H1 (cell line): Measurements from ENCODE around the gene SLC35F3. TPM values are rescaled to one million over a fixed set of nuclear protein-coding genes. Genes with fewer than 3 reads are reported as not detected.

Source experiments
- CTCF ChIA-PET: fragments of 300-600 bp; sonication (Branson Sonifier 250); formaldehyde crosslinking; loops from one replicate; lab custom pipeline; 2021; ENCODE audit not compliant: partially characterized antibody; lab: Charles Lee
- POLR2A ChIA-PET: fragments of 300-600 bp; sonication (Branson Sonifier 250); formaldehyde crosslinking; loops from one replicate; lab custom pipeline; 2021; ENCODE audit warnings: inconsistent platforms; ENCODE audit not compliant: partially characterized antibody; lab: Charles Lee
- DNase-seq, 2 experiments: peaks; one replicate each; pipeline versions ENCODE4 v3.0.0 to v3.0.0-alpha.2; 2010 to 2022; ENCODE audit warnings: low spot score in 2 of 2, low read depth in 1 of 2, mixed read lengths in 1 of 2
- FAIRE-seq: peaks from 2 replicates; lab custom pipeline; 2011; peaks lifted over from hg19 to GRCh38; lab: Jason Lieb, UNC
- H2AFZ ChIP-seq: 2 replicates; pipeline ENCODE4 v1.8.1; 2012; ENCODE audit warnings: low read length, inconsistent platforms
- H2AK5ac ChIP-seq: 2 replicates; pipeline ENCODE4 v1.6.1; 2013; ENCODE audit warnings: low read depth, low read length
- H2BK120ac ChIP-seq: replicated peaks from 2 replicates; pipeline ENCODE3; 2013; ENCODE audit warnings: low read depth, low read length, inconsistent platforms
- H2BK12ac ChIP-seq: 2 replicates; pipeline ENCODE4 v1.6.1; 2013; ENCODE audit warnings: low read depth, low read length
- H2BK15ac ChIP-seq: 2 replicates; pipeline ENCODE4 v1.6.1; 2013; ENCODE audit warnings: low read length
- H2BK20ac ChIP-seq: 2 replicates; pipeline ENCODE4 v1.6.1; 2013; ENCODE audit warnings: low read length
- H2BK5ac ChIP-seq: 2 replicates; pipeline ENCODE4 v1.6.1; 2013; ENCODE audit warnings: low read depth, low read length
- H3K14ac ChIP-seq: 2 replicates; pipeline ENCODE4 v1.6.1; 2013; ENCODE audit warnings: inconsistent platforms; ENCODE audit not compliant: insufficient read length
- H3K18ac ChIP-seq: 2 replicates; pipeline ENCODE4 v1.6.1; 2013; ENCODE audit warnings: low read length; ENCODE audit errors: extremely low read depth
- H3K23ac ChIP-seq: 2 replicates; pipeline ENCODE4 v1.6.1; 2013; ENCODE audit warnings: inconsistent platforms; ENCODE audit not compliant: insufficient read length
- H3K23me2 ChIP-seq: 2 replicates; pipeline ENCODE4 v1.6.1; 2013; ENCODE audit warnings: low read depth, low read length
- H3K27ac ChIP-seq: 2 replicates; pipeline ENCODE4 v1.6.1; 2011; ENCODE audit warnings: low read depth, low read length, inconsistent platforms
- H3K27me3 ChIP-seq, 4 experiments: replicated peaks in 1 of 4; 1 replicate in 1 of 4; 2 replicates in 3 of 4; pipeline versions ENCODE4 v1.6.1 to v1.8.1; 2011 to 2013; ENCODE audit warnings: low read length in 3 of 4, mild to moderate bottlenecking in 3 of 4, inconsistent platforms in 2 of 4, mixed read lengths in 2 of 4, moderate library complexity in 1 of 4; ENCODE audit not compliant: control insufficient read depth in 3 of 4, insufficient read depth in 3 of 4; ENCODE audit errors: extremely low read depth in 1 of 4
- H3K36me3 ChIP-seq, 4 experiments: 2 replicates each; pipeline versions ENCODE4 v1.6.1 to v1.8.1; 2011 to 2013; ENCODE audit warnings: mild to moderate bottlenecking in 4 of 4, low read length in 3 of 4, moderate library complexity in 2 of 4, control low read depth in 1 of 4, inconsistent platforms in 1 of 4; ENCODE audit not compliant: insufficient read depth in 4 of 4, control insufficient read depth in 2 of 4
- H3K4ac ChIP-seq: replicated peaks from 2 replicates; pipeline ENCODE3; 2013; ENCODE audit warnings: low read length, low read depth, mixed read lengths, inconsistent platforms; ENCODE audit not compliant: insufficient read length
- H3K4me1 ChIP-seq, 4 experiments: replicated peaks in 1 of 4; 1 replicate in 1 of 4; 2 replicates in 3 of 4; pipeline versions ENCODE4 v1.6.1 to v1.8.1; 2011 to 2013; ENCODE audit warnings: low read length in 3 of 4, inconsistent platforms in 2 of 4, mixed read lengths in 1 of 4; ENCODE audit not compliant: insufficient read depth in 4 of 4, control insufficient read depth in 3 of 4
- H3K4me2 ChIP-seq, 2 experiments: 2 replicates each; pipeline versions ENCODE4 v1.6.1 to v1.8.1; 2011 to 2013; ENCODE audit warnings: low read depth in 2 of 2, low read length in 2 of 2, control low read depth in 1 of 2, inconsistent platforms in 1 of 2, mild to moderate bottlenecking in 1 of 2; ENCODE audit not compliant: insufficient read depth in 1 of 2
- H3K4me3 ChIP-seq, 4 experiments: fragments of 200-600, 300-600 bp in 1 of 4; sonication (generic), shearing (Covaris generic), sonication (Bioruptor Twin) in 1 of 4; 2 replicates each; pipeline versions ENCODE4 v1.5.1 to v1.8.1; 2011 to 2016; ENCODE audit warnings: low read length in 4 of 4, low read depth in 3 of 4, control low read depth in 2 of 4, inconsistent platforms in 2 of 4, mild to moderate bottlenecking in 2 of 4, mixed read lengths in 1 of 4, moderate library complexity in 1 of 4; ENCODE audit not compliant: insufficient read depth in 2 of 4; ENCODE audit errors: extremely low read depth in 1 of 4
- H3K56ac ChIP-seq: replicated peaks from 2 replicates; pipeline ENCODE3; 2013; ENCODE audit warnings: low read depth, mild to moderate bottlenecking, mixed read lengths, low read length, inconsistent platforms; ENCODE audit not compliant: insufficient read length
- H3K79me1 ChIP-seq: 2 replicates; pipeline ENCODE4 v1.6.1; 2013; ENCODE audit warnings: low read depth, low read length, control low read depth
- H3K79me2 ChIP-seq, 2 experiments: 2 replicates each; pipeline versions ENCODE4 v1.6.1 to v1.8.1; 2012 to 2013; ENCODE audit warnings: low read length in 2 of 2, mild to moderate bottlenecking in 2 of 2, inconsistent platforms in 1 of 2; ENCODE audit not compliant: insufficient read depth in 2 of 2, control insufficient read depth in 1 of 2
- H3K9ac ChIP-seq, 4 experiments: replicated peaks in 1 of 4; 1 replicate in 1 of 4; 2 replicates in 3 of 4; pipeline versions ENCODE4 v1.6.1 to v1.8.1; 2011 to 2013; ENCODE audit warnings: low read depth in 3 of 4, low read length in 3 of 4, control low read depth in 2 of 4, mild to moderate bottlenecking in 2 of 4, moderate library complexity in 2 of 4, inconsistent platforms in 1 of 4; ENCODE audit errors: extremely low read depth in 1 of 4
- H3K9me3 ChIP-seq, 2 experiments: 2 replicates each; pipeline versions ENCODE4 v1.6.1 to v1.8.1; 2012 to 2013; ENCODE audit warnings: mild to moderate bottlenecking in 2 of 2, moderate library complexity in 2 of 2, control low read depth in 1 of 2, inconsistent platforms in 1 of 2, low read depth in 1 of 2, low read length in 1 of 2, mixed read lengths in 1 of 2; ENCODE audit not compliant: insufficient read depth in 2 of 2
- H4K20me1 ChIP-seq, 2 experiments: replicated peaks in 1 of 2; 2 replicates each; pipeline versions ENCODE3 to v1.8.1; 2011 to 2013; ENCODE audit warnings: inconsistent platforms in 2 of 2, low read length in 2 of 2, mild to moderate bottlenecking in 1 of 2; ENCODE audit not compliant: insufficient read depth in 2 of 2, control insufficient read depth in 1 of 2
- H4K5ac ChIP-seq: 2 replicates; pipeline ENCODE4 v1.6.1; 2013; ENCODE audit warnings: low read length, low read depth, mixed read lengths, inconsistent platforms; ENCODE audit not compliant: insufficient read length
- H4K8ac ChIP-seq: 2 replicates; pipeline ENCODE4 v1.8.0; 2013; ENCODE audit warnings: mild to moderate bottlenecking, moderate library complexity, low read length, inconsistent platforms; ENCODE audit not compliant: insufficient read depth; ENCODE audit errors: extremely low read depth
- H4K91ac ChIP-seq: replicated peaks from 2 replicates; pipeline ENCODE3; 2013; ENCODE audit warnings: low read length, mixed read lengths, inconsistent platforms; ENCODE audit not compliant: insufficient read length
- CHD1 ChIP-seq: IDR thresholded peaks from 2 replicates; pipeline ENCODE4 v1.6.1; 2012; ENCODE audit warnings: low read depth, low read length, improper control_type of control experiment
- CREB1 ChIP-seq: IDR thresholded peaks from 2 replicates; pipeline ENCODE4 v1.6.1; 2012; ENCODE audit warnings: inconsistent platforms
- CTBP2 ChIP-seq: IDR thresholded peaks from 2 replicates; pipeline ENCODE4 v1.7.0; 2011; ENCODE audit warnings: borderline replicate concordance, mild to moderate bottlenecking, moderate library complexity, mixed read lengths, low read length; ENCODE audit not compliant: insufficient read depth, insufficient read length
- KDM1A ChIP-seq: fragments of 200-600, 300-600 bp; sonication (generic); IDR thresholded peaks from 2 replicates; pipeline ENCODE4 v1.7.1; 2016; ENCODE audit warnings: mild to moderate bottlenecking, low read length, borderline replicate concordance
- RAD21 ChIP-seq, 2 experiments: IDR thresholded peaks in 1 of 2; conservative IDR thresholded peaks in 1 of 2; 2 replicates each; pipeline ENCODE4 v1.6.1; 2011; ENCODE audit warnings: low read depth in 2 of 2, low read length in 2 of 2, improper control_type of control experiment in 1 of 2, inconsistent platforms in 1 of 2, mild to moderate bottlenecking in 1 of 2, moderate library complexity in 1 of 2
- SIN3A ChIP-seq, 2 experiments: IDR thresholded peaks in 1 of 2; conservative IDR thresholded peaks in 1 of 2; 2 replicates each; pipeline ENCODE4 v1.6.1; 2011 to 2012; ENCODE audit warnings: low read length in 2 of 2, improper control_type of control experiment in 1 of 2, low read depth in 1 of 2, mild to moderate bottlenecking in 1 of 2
- SP4 ChIP-seq: IDR thresholded peaks from 2 replicates; pipeline ENCODE4 v1.6.1; 2012; ENCODE audit warnings: low read length, inconsistent platforms
- TAF1 ChIP-seq: IDR thresholded peaks from 2 replicates; pipeline ENCODE4 v1.6.1; 2011; ENCODE audit warnings: mild to moderate bottlenecking, low read depth, low read length
- TCF12 ChIP-seq: IDR thresholded peaks from 2 replicates; pipeline ENCODE4 v1.6.1; 2011; ENCODE audit warnings: low read depth, mild to moderate bottlenecking, low read length
- YY1 ChIP-seq: IDR thresholded peaks from 2 replicates; pipeline ENCODE4 v1.6.1; 2011; ENCODE audit warnings: low read depth, mild to moderate bottlenecking, low read length
- ZNF274 ChIP-seq: IDR thresholded peaks from 2 replicates; pipeline ENCODE4 v1.7.0; 2012; ENCODE audit warnings: low read length, borderline replicate concordance; ENCODE audit errors: extremely low read depth
- WGBS, 2 experiments: shearing (Covaris generic) in 1 of 2; methylation state at CpG; one replicate each; pipeline versions ENCODE4 v1.1.6 to v1.1.7; 2013 to 2015; ENCODE audit warnings: low lambda C conversion rate in 2 of 2, mixed read lengths in 2 of 2, inconsistent platforms in 1 of 2, low coverage in 1 of 2, missing lambda C conversion rate in 1 of 2; ENCODE audit not compliant: insufficient replicate concordance in 2 of 2, insufficient coverage in 1 of 2, insufficient read length in 1 of 2; ENCODE audit errors: extremely low coverage in 1 of 2, missing lambda C conversion rate in 1 of 2; 5-methylcytosine and 5-hydroxymethylcytosine counted together
- polyA plus RNA-seq, 7 experiments: library from polyadenylated mRNA; depleted of rRNA in 3 of 7; stranded (reverse) in 5 of 7; unstranded in 2 of 7; fragments of >200 nt in 5 of 7; fragments of 200-250 nt in 2 of 7; gene quantifications; 1 replicate in 5 of 7; 2 replicates in 1 of 7; 4 replicates in 1 of 7; pipeline versions ENCODE4 v1.2.1 to v1.2.3, GENCODE V29; 2011 to 2013; ENCODE audit warnings: missing spikeins in 2 of 7, mixed read lengths in 2 of 7
- total RNA-seq: library from RNA; stranded (reverse); fragmentation: NEBNext Ultra II Directional; extraction: Animal tissue kit (Norgen Biotek cat#: 25700); gene quantifications from 2 replicates; pipeline ENCODE4 v1.2.1, GENCODE V29; 2021
- TF ChIP-seq, protein P1 (sequence below): IDR thresholded peaks from 2 replicates; pipeline ENCODE4 v1.6.1; 2011; ENCODE audit warnings: low read length, improper control_type of control experiment

The SLC35F3 gene
- total and polyA plus RNA-seq, 2 of the 8 experiments (the other 6 are each of a cell fraction or from before 2014, with no cell fraction given), result 0.78 to 1.2 TPM

DNA sequence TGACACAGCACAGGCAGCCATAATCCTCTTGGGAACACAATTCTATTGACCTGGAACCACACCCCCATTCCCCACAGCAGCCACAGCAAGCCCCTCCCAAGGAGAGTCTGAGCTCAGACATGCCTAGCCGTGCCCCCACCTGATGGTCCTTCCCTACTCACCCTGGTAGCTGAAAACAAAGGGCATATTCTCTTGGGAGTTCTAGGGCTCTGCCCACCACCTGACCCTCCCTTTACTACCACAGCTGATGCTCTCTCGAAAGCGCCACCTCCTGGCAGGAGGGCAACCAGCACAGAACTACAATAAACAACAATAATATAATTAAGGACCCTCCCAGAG, 283.9 kb downstream of the SLC35F3 start:
- Histone ChIP-seq H3K79me1 (no peaks in the 10 kb centered on the region), H3K9ac (no peak overlapping the region), H3K4me2 (no peak overlapping the region), H2BK5ac (peak overlapping the region; percentile 88), H3K27ac (peak overlapping the region; percentile 65; the same call in 1 of the 2 replicates), H3K4me1 (peaks cover 0 to 5% (median 2%) of the 10 kb centered on the region in 4 experiments; a peak in 4 of 7 replicates), H4K8ac (peak overlapping the region; percentile 97), H2BK120ac (no peak overlapping the region), H3K36me3 (no peaks in the 10 kb centered on the region), H2AK5ac (no peak overlapping the region), H2BK12ac (0 out of 2 replicates have a peak overlapping the region, but pooled peaks have one; percentile 18), H3K4me3 (no peak overlapping the region), H3K56ac (peak overlapping the region; percentile 6), H3K9me3 (no peaks in the 10 kb centered on the region), H3K23me2 (no peaks in the 10 kb centered on the region), H3K79me2 (no peaks in the 10 kb centered on the region), H2BK15ac (peak overlapping the region; percentile 72; the same call in 1 of the 2 replicates), H3K23ac (no peak overlapping the region), H3K27me3 (no peaks in the 10 kb centered on the region), H4K20me1 (no peaks in the 10 kb centered on the region), H4K91ac (peak overlapping the region; percentile 89), H3K18ac (peak overlapping the region; percentile 51; the same call in 1 of the 2 replicates), H3K14ac (no peak overlapping the region), H2BK20ac (no peak overlapping the region), H3K4ac (no peak overlapping the region), H4K5ac (peak overlapping the region; percentile 31), H2AFZ (peak overlapping the region; percentile 30)
- ChIA-PET CTCF (interaction anchor here (0.6 to 4.1 kb wide), 21 partner anchors 9 to 121 kb away, joined by 3 to 37 read pairs (median 4); no protein-coding TSS in a partner anchor), POLR2A (interaction anchor here (1.0 kb wide), 1 partner anchor 11 kb away, joined by 4 read pairs; no protein-coding TSS in a partner anchor)
- 33% methylated on average over 3 of the region's 3 CpGs; no CpG with 5 or more reads in 1 of the 2 experiments for WGBS, 2 experiments
- DNase-seq (peak; percentile 64 to 85), FAIRE-seq (peak; percentile 91)
- TF ChIP-seq, protein P1, sequence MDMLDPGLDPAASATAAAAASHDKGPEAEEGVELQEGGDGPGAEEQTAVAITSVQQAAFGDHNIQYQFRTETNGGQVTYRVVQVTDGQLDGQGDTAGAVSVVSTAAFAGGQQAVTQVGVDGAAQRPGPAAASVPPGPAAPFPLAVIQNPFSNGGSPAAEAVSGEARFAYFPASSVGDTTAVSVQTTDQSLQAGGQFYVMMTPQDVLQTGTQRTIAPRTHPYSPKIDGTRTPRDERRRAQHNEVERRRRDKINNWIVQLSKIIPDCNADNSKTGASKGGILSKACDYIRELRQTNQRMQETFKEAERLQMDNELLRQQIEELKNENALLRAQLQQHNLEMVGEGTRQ, result peak; percentile 59; the same call in 1 of the 2 replicates
- peak; percentile 39; the same call in 1 of the 2 replicates for TF ChIP-seq SP4
- TF ChIP-seq TCF12, result no peak
- TF ChIP-seq KDM1A, result peak; percentile 23; the same call in 1 of the 2 replicates
- peak; percentile 30; the same call in 1 of the 2 replicates for TF ChIP-seq CREB1
- peak; percentile 73 for TF ChIP-seq YY1
- TF ChIP-seq SIN3A (conservative IDR thresholded peaks at IDR 0.05 in 1 of 2, IDR thresholded peaks at IDR 0.05 in 1 of 2; ENCODE audit: low read depth in 1 of 2, low read length in 2 of 2), result 0 out of 4 replicates have a peak, but pooled peaks of 1 of the 2 experiments have one; percentile 31
- no peak for TF ChIP-seq CHD1
- TF ChIP-seq CTBP2, result no peak
- TF ChIP-seq ZNF274, result no peak
- 0 out of 2 replicates have a peak, but pooled peaks have one; percentile 28 for TF ChIP-seq TAF1
- TF ChIP-seq RAD21 (IDR thresholded peaks at IDR 0.05 in 1 of 2, conservative IDR thresholded peaks at IDR 0.05 in 1 of 2; ENCODE audit: low read depth in 2 of 2, low read length in 2 of 2), result peak; percentile 53 to 58
